IMR-90 (cell line): ENCODE data around the gene SLX9. TPM values are rescaled to one million over a fixed set of nuclear protein-coding genes. Genes with fewer than 3 reads are reported as not detected.

Source experiments
- ATAC-seq: fragments of 200-7000 bp; cut with Tn5 transposase; 2 replicates; pipeline ENCODE4 v1.9.1; 2020; ENCODE audit warnings: low read depth, mild to moderate bottlenecking, moderate library complexity
- BruUV-seq: library from RNA; stranded (reverse); fragments of 400-500 nt; replicated peaks from 2 replicates; lab custom pipeline; 2021; lab: Mats Ljungman, UMichigan
- CTCF ChIA-PET: fragments of 300-600 bp; formaldehyde crosslinking; extraction: SDS; loops from one replicate; lab custom pipeline; 2021; ENCODE audit warnings: antibody characterized with exemption; lab: Yijun Ruan, JAX
- POLR2A ChIA-PET: fragments of 300-600 bp; sonication (Branson Sonifier 250); formaldehyde crosslinking; loops from one replicate; lab custom pipeline; 2022; ENCODE audit warnings: antibody characterized with exemption; ENCODE audit not compliant: unreplicated experiment; lab: Charles Lee
- DNase-seq: peaks from one replicate; pipeline ENCODE4 v3.0.0; 2013
- H2AFZ ChIP-seq: replicated peaks from 2 replicates; pipeline ENCODE3; 2013; ENCODE audit warnings: low read length, mild to moderate bottlenecking; ENCODE audit not compliant: poor library complexity
- H2AK5ac ChIP-seq: 2 replicates; pipeline ENCODE4 v1.6.1; 2013; ENCODE audit warnings: low read depth, low read length, inconsistent platforms
- H2AK9ac ChIP-seq: replicated peaks from 2 replicates; pipeline ENCODE3; 2013; ENCODE audit warnings: mild to moderate bottlenecking, low read depth, low read length, moderate library complexity; ENCODE audit not compliant: poor library complexity
- H2BK120ac ChIP-seq: 2 replicates; pipeline ENCODE4 v1.6.1; 2013; ENCODE audit warnings: low read depth, low read length, inconsistent platforms
- H2BK15ac ChIP-seq: 3 replicates; pipeline ENCODE4 v1.6.1; 2013; ENCODE audit warnings: low read depth, low read length, inconsistent platforms
- H2BK20ac ChIP-seq: 2 replicates; pipeline ENCODE4 v1.6.1; 2013; ENCODE audit warnings: low read depth, mild to moderate bottlenecking, inconsistent platforms, low read length, moderate library complexity
- H2BK5ac ChIP-seq: 2 replicates; pipeline ENCODE4 v1.6.1; 2013; ENCODE audit warnings: mild to moderate bottlenecking, low read depth, low read length, inconsistent platforms; ENCODE audit not compliant: poor library complexity, severe bottlenecking
- H3K14ac ChIP-seq: replicated peaks from 2 replicates; pipeline ENCODE4 v1.6.1; 2013; ENCODE audit warnings: low read depth, low read length, inconsistent platforms
- H3K18ac ChIP-seq: 2 replicates; pipeline ENCODE4 v1.6.1; 2013; ENCODE audit warnings: low read depth, low read length, control low read depth
- H3K23ac ChIP-seq: 2 replicates; pipeline ENCODE4 v1.6.1; 2013; ENCODE audit warnings: low read depth, low read length, inconsistent platforms
- H3K27ac ChIP-seq: 2 replicates; pipeline ENCODE4 v1.5.1; 2013; ENCODE audit warnings: mild to moderate bottlenecking, control low read depth, low read length; ENCODE audit not compliant: insufficient read depth
- H3K27me3 ChIP-seq: 2 replicates; pipeline ENCODE4 v1.6.1; 2013; ENCODE audit warnings: low read length; ENCODE audit not compliant: control insufficient read depth, insufficient read depth
- H3K36me3 ChIP-seq: 2 replicates; pipeline ENCODE4 v1.6.1; 2013; ENCODE audit warnings: low read length, mixed read lengths; ENCODE audit not compliant: control insufficient read depth, insufficient read depth
- H3K4ac ChIP-seq: 2 replicates; pipeline ENCODE4 v1.6.1; 2013; ENCODE audit warnings: low read depth, low read length, inconsistent platforms
- H3K4me1 ChIP-seq: 2 replicates; pipeline ENCODE4 v1.6.1; 2013; ENCODE audit warnings: low read length, mixed read lengths; ENCODE audit not compliant: control insufficient read depth, insufficient read depth
- H3K4me2 ChIP-seq: 2 replicates; pipeline ENCODE4 v1.6.1; 2013; ENCODE audit warnings: low read depth, mild to moderate bottlenecking, control low read depth, low read length, moderate library complexity
- H3K4me3 ChIP-seq: 2 replicates; pipeline ENCODE4 v1.5.1; 2013; ENCODE audit warnings: low read depth, mild to moderate bottlenecking, control low read depth, low read length, moderate library complexity; ENCODE audit not compliant: insufficient read depth
- H3K56ac ChIP-seq: 2 replicates; pipeline ENCODE4 v1.6.1; 2013; ENCODE audit warnings: low read length, inconsistent platforms; ENCODE audit not compliant: insufficient read depth; ENCODE audit errors: extremely low read depth
- H3K79me1 ChIP-seq, 2 experiments: 2 replicates each; pipeline ENCODE4 v1.6.1; 2013; ENCODE audit warnings: low read length in 2 of 2, inconsistent platforms in 1 of 2, low read depth in 1 of 2
- H3K9ac ChIP-seq: 2 replicates; pipeline ENCODE4 v1.6.1; 2013; ENCODE audit warnings: low read depth, low read length, control low read depth
- H3K9me1 ChIP-seq: 2 replicates; pipeline ENCODE4 v1.6.1; 2013; ENCODE audit warnings: low read length, inconsistent platforms; ENCODE audit not compliant: insufficient read depth
- H3K9me3 ChIP-seq: 2 replicates; pipeline ENCODE4 v1.6.1; 2013; ENCODE audit warnings: low read length; ENCODE audit not compliant: control insufficient read depth, insufficient read depth
- H4K20me1 ChIP-seq: 2 replicates; pipeline ENCODE4 v1.6.1; 2013; ENCODE audit warnings: low read length, inconsistent platforms; ENCODE audit not compliant: insufficient read depth
- H4K5ac ChIP-seq: 2 replicates; pipeline ENCODE4 v1.6.1; 2013; ENCODE audit warnings: mild to moderate bottlenecking, low read depth, low read length, control low read depth
- H4K8ac ChIP-seq, 2 experiments: 2 replicates each; pipeline ENCODE4 v1.6.1; 2013; ENCODE audit warnings: low read depth in 2 of 2, low read length in 2 of 2, control low read depth in 1 of 2, inconsistent platforms in 1 of 2
- H4K91ac ChIP-seq: 2 replicates; pipeline ENCODE4 v1.6.1; 2013; ENCODE audit warnings: low read depth, low read length, inconsistent platforms; ENCODE audit not compliant: insufficient read depth
- BHLHE40 ChIP-seq: fragments of 150-350 bp; IDR thresholded peaks from 2 replicates; pipeline ENCODE4 v1.6.1; 2016; ENCODE audit warnings: mild to moderate bottlenecking, low read depth, low read length
- CEBPB ChIP-seq: IDR thresholded peaks from 2 replicates; pipeline ENCODE4 v1.6.1; 2012; ENCODE audit warnings: low read depth, low read length, improper control_type of control experiment
- CHD1 ChIP-seq: IDR thresholded peaks from 2 replicates; pipeline ENCODE4 v1.6.1; 2012; ENCODE audit warnings: low read depth, low read length, improper control_type of control experiment
- MAZ ChIP-seq: IDR thresholded peaks from 2 replicates; pipeline ENCODE4 v1.6.1; 2012; ENCODE audit warnings: low read depth, mild to moderate bottlenecking, low read length, improper control_type of control experiment, moderate library complexity, borderline replicate concordance
- MXI1 ChIP-seq: IDR thresholded peaks from 2 replicates; pipeline ENCODE4 v1.6.1; 2012; ENCODE audit warnings: low read depth, mild to moderate bottlenecking, low read length, moderate library complexity, borderline replicate concordance
- NFE2L2 ChIP-seq: fragments of 150-350 bp; IDR thresholded peaks from 2 replicates; pipeline ENCODE4 v1.6.1; 2016; ENCODE audit warnings: low read depth, mild to moderate bottlenecking, low read length
- POLR2A ChIP-seq: IDR thresholded peaks from 2 replicates; pipeline ENCODE4 v1.6.1; 2012; ENCODE audit warnings: mild to moderate bottlenecking, low read depth, low read length
- RAD21 ChIP-seq: IDR thresholded peaks from 2 replicates; pipeline ENCODE4 v1.6.1; 2012; ENCODE audit warnings: low read length, improper control_type of control experiment
- RCOR1 ChIP-seq: IDR thresholded peaks from 2 replicates; pipeline ENCODE4 v1.6.1; 2012; ENCODE audit warnings: mild to moderate bottlenecking, low read length, improper control_type of control experiment; ENCODE audit not compliant: insufficient replicate concordance
- RFX5 ChIP-seq: IDR thresholded peaks from 2 replicates; pipeline ENCODE4 v1.8.0; 2012; ENCODE audit warnings: low read depth, mild to moderate bottlenecking, low read length, moderate library complexity
- SMC3 ChIP-seq: fragments of 150-350 bp; IDR thresholded peaks from 2 replicates; pipeline ENCODE4 v1.6.1; 2016; ENCODE audit warnings: low read depth, mild to moderate bottlenecking, antibody characterized with exemption, low read length, moderate library complexity
- WGBS, 2 experiments: methylation state at CpG; one replicate each; pipeline versions ENCODE4 v1.1.5 to v1.1.7; 2013; ENCODE audit warnings: missing lambda C conversion rate in 2 of 2; ENCODE audit not compliant: insufficient read length in 1 of 2; ENCODE audit errors: extremely low coverage in 2 of 2; 5-methylcytosine and 5-hydroxymethylcytosine counted together
- dilution Hi-C: fragments of 300-500 bp; cut with HindIII; formaldehyde crosslinking; loops from one replicate; pipeline ENCODE4 v1.14.3; 2018; ENCODE audit warnings: low sequenced_read_pairs; ENCODE audit not compliant: unreplicated experiment
- in situ Hi-C: fragments of 300-500 bp; cut with MboI; formaldehyde crosslinking; loops from 3 replicates; pipeline ENCODE4 v1.14.3; 2019; ENCODE audit warnings: low sequenced_read_pairs, inconsistent platforms, mixed read lengths
- intact Hi-C: fragments of 100-400 bp; cut with micrococcal nuclease; formaldehyde crosslinking; loops from 2 replicates; pipeline ENCODE4 v1.10.0; 2022
- polyA plus RNA-seq, 3 experiments: library from polyadenylated mRNA; depleted of rRNA; stranded (reverse); fragments of >200 nt; gene quantifications; 2 replicates each; pipeline ENCODE4 v1.2.3, GENCODE V29; 2012; ENCODE audit warnings: low replicate concordance in 1 of 3
- total RNA-seq: library from RNA; depleted of rRNA; stranded (reverse); fragments of >200 nt; gene quantifications from 2 replicates; pipeline ENCODE4 v1.2.3, GENCODE V29; 2012
- TF ChIP-seq, protein P1 (sequence below): fragments of 150-350 bp; IDR thresholded peaks from 2 replicates; pipeline ENCODE4 v1.6.1; 2016; ENCODE audit warnings: low read depth, mild to moderate bottlenecking, low read length, moderate library complexity, borderline replicate concordance
- TF ChIP-seq, protein P2 (sequence below): fragments of 150-350 bp; IDR thresholded peaks from 2 replicates; pipeline ENCODE4 v1.6.1; 2017; ENCODE audit warnings: mild to moderate bottlenecking, antibody characterized with exemption, low read length, low read depth
- TF ChIP-seq, protein P3 (sequence below): conservative IDR thresholded peaks from 2 replicates; pipeline ENCODE4 v1.5.1; 2012; ENCODE audit warnings: mild to moderate bottlenecking, low read depth, low read length, improper control_type of control experiment

SLX9 gene
- total and polyA plus RNA-seq, 2 of the 4 experiments (the other 2 are of a cell fraction): 10.4 to 21.7 TPM

DNA sequence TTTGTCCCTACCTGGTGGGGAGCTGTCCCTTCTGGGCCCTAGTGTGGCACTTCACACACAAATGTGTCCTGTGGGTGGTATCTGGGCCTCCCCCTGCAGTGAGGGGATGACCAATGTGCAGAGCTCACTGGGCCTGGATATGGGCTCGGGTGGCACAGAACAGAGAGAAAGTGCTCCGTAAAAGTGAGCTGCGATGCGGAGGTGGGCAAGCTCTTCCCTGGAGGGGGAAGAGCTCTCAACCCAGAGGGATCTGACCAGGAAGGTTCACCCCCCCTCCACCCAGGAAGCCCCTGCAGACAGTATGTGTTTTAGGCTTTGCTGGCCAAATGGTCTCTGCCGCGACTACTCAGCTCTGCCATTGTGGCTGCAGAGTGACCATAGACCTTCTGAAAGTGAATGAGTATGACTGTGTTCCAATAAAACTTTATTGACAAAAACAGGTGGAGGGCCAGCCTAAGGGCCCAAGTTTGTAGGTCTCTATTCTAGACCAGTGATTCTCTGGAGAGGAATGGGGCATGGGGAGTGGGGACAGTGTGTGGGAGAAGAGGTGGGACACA, 10.5 kb upstream of the SLX9 start:
- Histone ChIP-seq H3K4ac (no peak overlapping the region; the same call in 1 of the 2 replicates), H2AK9ac (peak overlapping the region; percentile 50), H3K4me3 (no peak overlapping the region), H3K23ac (no peak overlapping the region), H3K9me1 (peaks cover 10% of the 10 kb centered on the region; the same call in 1 of the 2 replicates), H3K9ac (no peak overlapping the region), H2BK20ac (no peak overlapping the region), H3K27ac (no peak overlapping the region), H3K36me3 (no peaks in the 10 kb centered on the region), H2AFZ (no peak overlapping the region), H2BK15ac (no peak overlapping the region), H2BK120ac (peak overlapping the region; percentile 62; the same call in 1 of the 2 replicates), H3K56ac (no peak overlapping the region), H3K79me1 (peaks cover 0 to 3% of the 10 kb centered on the region in 2 experiments; a peak in 1 of 4 replicates), H4K5ac (no peak overlapping the region), H4K91ac (no peak overlapping the region), H3K14ac (no peak overlapping the region), H3K9me3 (peaks cover 7% of the 10 kb centered on the region), H3K18ac (no peak overlapping the region), H2AK5ac (peak overlapping the region; percentile 20; the same call in 1 of the 2 replicates), H3K4me2 (no peak overlapping the region), H3K27me3 (peaks cover 69% of the 10 kb centered on the region), H2BK5ac (no peak overlapping the region), H4K20me1 (peaks cover 45% of the 10 kb centered on the region), H4K8ac (no peak overlapping the region), H3K4me1 (peaks cover 28% of the 10 kb centered on the region)
- TF ChIP-seq CEBPB (no peak), SMC3 (no peak), BHLHE40 (no peak), RFX5 (no peak), NFE2L2 (no peak), MXI1 (no peak), CHD1 (no peak), RCOR1 (no peak), MAZ (no peak), POLR2A (no peak), RAD21 (no peak)
- TF ChIP-seq, protein P1, sequence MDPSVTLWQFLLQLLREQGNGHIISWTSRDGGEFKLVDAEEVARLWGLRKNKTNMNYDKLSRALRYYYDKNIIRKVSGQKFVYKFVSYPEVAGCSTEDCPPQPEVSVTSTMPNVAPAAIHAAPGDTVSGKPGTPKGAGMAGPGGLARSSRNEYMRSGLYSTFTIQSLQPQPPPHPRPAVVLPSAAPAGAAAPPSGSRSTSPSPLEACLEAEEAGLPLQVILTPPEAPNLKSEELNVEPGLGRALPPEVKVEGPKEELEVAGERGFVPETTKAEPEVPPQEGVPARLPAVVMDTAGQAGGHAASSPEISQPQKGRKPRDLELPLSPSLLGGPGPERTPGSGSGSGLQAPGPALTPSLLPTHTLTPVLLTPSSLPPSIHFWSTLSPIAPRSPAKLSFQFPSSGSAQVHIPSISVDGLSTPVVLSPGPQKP: no peak
- TF ChIP-seq, protein P2, sequence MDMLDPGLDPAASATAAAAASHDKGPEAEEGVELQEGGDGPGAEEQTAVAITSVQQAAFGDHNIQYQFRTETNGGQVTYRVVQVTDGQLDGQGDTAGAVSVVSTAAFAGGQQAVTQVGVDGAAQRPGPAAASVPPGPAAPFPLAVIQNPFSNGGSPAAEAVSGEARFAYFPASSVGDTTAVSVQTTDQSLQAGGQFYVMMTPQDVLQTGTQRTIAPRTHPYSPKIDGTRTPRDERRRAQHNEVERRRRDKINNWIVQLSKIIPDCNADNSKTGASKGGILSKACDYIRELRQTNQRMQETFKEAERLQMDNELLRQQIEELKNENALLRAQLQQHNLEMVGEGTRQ: no peak
- TF ChIP-seq, protein P3, sequence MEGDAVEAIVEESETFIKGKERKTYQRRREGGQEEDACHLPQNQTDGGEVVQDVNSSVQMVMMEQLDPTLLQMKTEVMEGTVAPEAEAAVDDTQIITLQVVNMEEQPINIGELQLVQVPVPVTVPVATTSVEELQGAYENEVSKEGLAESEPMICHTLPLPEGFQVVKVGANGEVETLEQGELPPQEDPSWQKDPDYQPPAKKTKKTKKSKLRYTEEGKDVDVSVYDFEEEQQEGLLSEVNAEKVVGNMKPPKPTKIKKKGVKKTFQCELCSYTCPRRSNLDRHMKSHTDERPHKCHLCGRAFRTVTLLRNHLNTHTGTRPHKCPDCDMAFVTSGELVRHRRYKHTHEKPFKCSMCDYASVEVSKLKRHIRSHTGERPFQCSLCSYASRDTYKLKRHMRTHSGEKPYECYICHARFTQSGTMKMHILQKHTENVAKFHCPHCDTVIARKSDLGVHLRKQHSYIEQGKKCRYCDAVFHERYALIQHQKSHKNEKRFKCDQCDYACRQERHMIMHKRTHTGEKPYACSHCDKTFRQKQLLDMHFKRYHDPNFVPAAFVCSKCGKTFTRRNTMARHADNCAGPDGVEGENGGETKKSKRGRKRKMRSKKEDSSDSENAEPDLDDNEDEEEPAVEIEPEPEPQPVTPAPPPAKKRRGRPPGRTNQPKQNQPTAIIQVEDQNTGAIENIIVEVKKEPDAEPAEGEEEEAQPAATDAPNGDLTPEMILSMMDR: no peak
- BruUV-seq: no TSS peak
- no peak for ATAC-seq
- POLR2A ChIA-PET: no interaction called here
- no peak for DNase-seq
- intact Hi-C loops (loop anchor here (5.0 kb wide), 1 partner anchor 57 kb away; the partner anchor contains the start of gene PTTG1IP), dilution Hi-C loops (no loop called here), in situ Hi-C loops (loop anchor here (5.0 to 25.0 kb wide), 2 partner anchors 47 to 417 kb away; no protein-coding TSS in a partner anchor)
- WGBS, 2 experiments: no CpG with 5 or more reads among the region's 6 CpGs
- CTCF ChIA-PET: interaction anchor here (0.7 kb wide), 1 partner anchor 201 kb away, joined by 4 read pairs; no protein-coding TSS in a partner anchor
